ENCODE measurements around the gene TFDP3.

TFDP3 gene, protein sequence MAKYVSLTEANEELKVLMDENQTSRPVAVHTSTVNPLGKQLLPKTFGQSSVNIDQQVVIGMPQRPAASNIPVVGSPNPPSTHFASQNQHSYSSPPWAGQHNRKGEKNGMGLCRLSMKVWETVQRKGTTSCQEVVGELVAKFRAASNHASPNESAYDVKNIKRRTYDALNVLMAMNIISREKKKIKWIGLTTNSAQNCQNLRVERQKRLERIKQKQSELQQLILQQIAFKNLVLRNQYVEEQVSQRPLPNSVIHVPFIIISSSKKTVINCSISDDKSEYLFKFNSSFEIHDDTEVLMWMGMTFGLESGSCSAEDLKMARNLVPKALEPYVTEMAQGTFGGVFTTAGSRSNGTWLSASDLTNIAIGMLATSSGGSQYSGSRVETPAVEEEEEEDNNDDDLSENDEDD

DNA sequence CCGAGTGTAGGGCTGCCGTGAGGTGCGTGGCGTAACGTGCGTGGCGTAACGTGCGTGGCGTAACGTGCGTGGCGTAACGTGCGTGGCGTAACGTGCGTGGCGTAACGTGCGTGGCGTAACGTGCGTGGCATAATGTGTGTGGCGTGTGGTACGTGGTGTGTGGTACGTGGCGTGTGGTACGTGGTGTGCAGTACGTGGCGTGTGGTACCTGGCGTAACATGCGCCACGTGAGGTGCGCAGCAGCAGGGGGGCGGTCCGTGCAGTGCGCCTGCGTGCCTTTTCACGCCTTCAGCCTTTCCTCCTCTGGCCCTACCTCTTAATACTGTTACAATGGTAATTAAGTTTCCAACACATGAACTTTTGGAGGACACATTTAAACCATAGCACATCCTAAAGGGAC, at the start of gene TFDP3:
TSS of gene TFDP3 (minus strand) at position 26 of the 400 bp plus-strand sequence. CDS start 95 bp downstream, outside the sequence.
- DNase-seq = no peak

- no peak for DNase-seq
Observed at GRCh38 chrX:133267621-133268020, 49.5 kb upstream of the TFDP3 start.

- DNase-seq = no peak
Observed at GRCh38 chrX:133265331-133265730, 47.2 kb upstream of the TFDP3 start.

DNA sequence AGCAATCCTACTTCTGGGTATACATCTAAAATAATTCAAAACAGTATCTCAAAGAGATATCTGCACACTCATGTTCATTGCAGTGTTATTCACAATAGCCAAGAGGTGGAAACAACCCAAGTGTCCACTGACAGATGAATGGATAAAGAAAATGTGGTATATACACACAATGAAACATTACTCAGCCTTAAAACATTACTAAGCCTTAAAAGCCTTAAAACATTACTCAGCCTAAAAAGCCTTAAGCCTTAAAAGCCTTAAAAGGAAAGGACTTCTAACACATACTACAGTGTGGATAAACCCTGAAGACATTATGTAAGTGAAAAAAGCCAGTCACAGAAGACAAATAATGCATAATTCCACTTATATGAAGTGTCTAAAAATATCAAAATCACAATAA, 40.3 kb upstream of the TFDP3 start:
- DNase-seq = no peak

DNA sequence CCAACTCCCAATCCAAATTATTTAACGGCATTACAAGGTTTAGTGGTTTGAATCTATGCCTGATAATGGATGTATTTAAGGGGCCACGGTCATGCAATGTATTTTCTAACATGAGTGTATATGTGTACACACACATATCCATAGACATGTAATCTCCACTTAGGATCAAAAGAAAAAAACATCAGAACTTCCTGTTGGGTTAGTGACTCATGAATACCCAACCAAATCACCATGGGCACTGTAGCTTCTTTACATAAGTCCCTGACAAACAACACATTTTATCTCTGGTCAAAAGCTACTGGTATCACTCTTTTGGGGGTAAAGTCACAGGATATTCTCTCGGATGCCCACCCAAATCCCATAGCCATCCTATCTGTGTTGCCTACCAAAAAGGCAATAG, 36.5 kb upstream of the TFDP3 start:
- no peak for DNase-seq

GRCh38 chrX:133251204-133251603, 33.0 kb upstream of the TFDP3 start:
- no peak for DNase-seq

GRCh38 chrX:133250184-133251100, 32.3 kb upstream of the TFDP3 start:
- DNase-seq = no peak

- no peak for DNase-seq
Observed at GRCh38 chrX:133249266-133250058, 31.3 kb upstream of the TFDP3 start.

GRCh38 chrX:133248177-133248576, 30.0 kb upstream of the TFDP3 start:
- no peak for DNase-seq

DNA sequence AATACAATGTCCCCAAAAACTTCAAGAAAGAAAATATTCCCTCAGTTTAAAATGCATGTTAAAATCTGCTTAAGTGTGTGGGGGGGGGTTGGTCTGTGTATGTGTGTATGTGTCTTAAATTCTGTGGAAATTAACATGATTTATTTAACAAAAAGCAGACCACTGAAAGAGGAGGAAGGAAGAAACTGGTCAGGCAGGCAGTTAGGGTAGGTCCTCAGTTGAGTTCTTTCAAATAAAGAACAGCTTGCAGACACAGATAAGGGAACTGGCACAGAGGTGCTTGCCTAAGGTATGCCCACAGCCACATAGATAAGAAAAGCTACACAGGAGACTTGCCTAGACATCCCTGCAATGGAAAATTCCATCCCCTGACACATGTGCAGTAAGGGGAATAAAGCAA, 28.8 kb upstream of the TFDP3 start:
- no peak for DNase-seq

DNA sequence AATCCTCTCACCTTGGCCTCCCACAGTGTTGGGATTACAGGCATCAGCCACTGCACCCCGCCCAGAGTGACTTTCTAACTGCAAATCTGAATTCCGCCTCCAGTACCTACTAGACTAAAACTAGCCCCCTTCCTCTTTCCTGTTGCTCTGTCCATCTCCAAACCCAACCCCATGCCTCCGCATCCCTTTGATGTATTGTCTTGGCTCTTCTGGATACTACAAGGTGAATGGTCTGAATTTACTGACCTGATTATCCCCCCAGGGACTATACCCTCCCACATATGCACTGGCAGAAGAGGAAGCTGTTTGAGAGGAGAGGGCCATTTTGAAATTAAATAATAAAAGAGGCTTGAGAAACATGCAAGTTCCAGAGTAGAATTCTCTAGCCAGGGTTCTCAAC, 17.7 kb upstream of the TFDP3 start:
- DNase-seq = no peak

GRCh38 chrX:133232331-133232730, 14.2 kb upstream of the TFDP3 start:
- no peak for DNase-seq

- no peak for DNase-seq
Observed at GRCh38 chrX:133229361-133229760, 11.2 kb upstream of the TFDP3 start.

- DNase-seq = no peak
Observed at GRCh38 chrX:133215747-133216146, 2.4 kb downstream of the TFDP3 start.

DNA sequence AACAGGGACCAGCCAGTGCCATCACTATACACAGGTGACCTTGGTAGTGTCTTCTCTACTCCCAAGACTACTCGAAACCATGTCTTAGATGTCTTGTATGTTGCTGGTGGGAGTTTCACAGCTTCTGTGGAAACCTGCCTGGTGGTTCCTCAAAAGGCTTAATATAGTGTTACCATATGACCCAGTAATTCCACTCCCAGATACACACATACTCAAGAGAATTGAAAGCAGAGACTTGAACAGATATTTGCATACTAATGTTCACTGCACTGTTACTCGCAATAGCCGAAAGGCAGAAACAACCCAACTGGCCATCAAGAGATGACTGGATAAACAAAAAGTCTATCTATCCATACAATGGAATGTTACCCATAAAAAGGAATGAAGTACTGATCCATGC, 3.1 kb downstream of the TFDP3 start:
- DNase-seq = no peak

GRCh38 chrX:133214301-133214700, 3.9 kb downstream of the TFDP3 start:
- no peak for DNase-seq

DNA sequence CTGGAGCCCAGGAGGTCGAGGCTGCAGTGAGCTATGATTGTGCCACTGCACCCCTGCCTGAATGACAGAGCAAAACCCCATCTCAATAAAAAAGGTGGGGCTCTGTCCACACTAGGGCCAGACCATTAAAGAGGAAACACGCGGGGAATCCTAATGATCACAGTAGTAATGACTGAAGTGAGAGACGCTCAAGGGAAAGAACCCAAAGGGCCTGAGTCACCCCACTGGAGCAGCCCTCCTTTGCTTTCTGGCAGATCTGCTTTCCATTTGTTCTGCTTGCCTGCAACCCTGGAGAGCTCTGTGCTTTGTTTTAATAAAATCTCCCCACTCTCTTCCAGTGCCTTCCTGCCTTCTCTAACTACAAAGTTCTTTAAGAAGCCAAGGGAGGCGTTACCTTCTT, 5.0 kb downstream of the TFDP3 start:
- DNase-seq = no peak

GRCh38 chrX:133207751-133208150, 10.4 kb downstream of the TFDP3 start:
- no peak for DNase-seq

- DNase-seq = no peak
Observed at GRCh38 chrX:133191739-133192039, 26.5 kb downstream of the TFDP3 start.

DNA sequence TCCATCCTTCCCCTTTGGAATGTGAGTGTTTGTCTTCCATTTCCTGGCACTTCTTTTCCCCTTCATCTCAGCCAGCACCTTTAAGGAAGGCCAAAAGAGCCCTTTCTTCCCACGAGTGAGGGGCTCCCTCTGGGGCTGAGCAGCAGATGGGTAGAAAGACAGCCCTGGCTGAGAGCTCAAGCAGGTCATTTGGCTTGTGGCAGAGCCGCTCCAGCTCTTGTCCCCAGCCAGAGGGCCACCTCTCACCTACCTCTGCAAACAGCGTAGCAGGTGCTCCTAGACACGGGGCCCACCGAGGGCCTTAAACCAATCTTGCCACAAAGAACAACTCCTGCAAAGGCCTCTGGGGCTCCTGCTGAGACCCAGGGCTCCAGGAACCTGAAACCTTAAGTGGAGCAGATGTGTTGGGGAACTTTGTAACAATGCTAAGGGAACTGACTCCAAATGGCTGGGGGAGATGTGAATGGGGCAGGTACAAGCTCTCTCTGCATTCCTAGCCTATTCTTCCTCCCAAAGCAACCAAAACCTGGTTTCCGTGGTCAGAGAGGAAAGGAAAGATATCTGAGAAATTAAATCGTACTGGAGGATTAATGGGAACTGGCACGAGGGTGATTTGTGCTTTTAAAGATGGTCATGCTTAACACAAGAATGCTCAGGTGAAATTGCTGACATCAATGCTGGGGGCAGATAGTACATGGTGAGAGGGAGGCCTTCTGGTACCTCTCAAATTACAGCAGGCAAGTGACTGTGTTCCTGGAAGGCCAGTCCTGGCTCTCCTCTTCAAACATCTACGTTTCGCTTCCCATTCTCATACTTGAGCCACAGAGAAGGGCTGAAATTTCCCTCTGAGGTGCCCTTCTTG, 27.0 kb downstream of the TFDP3 start:
- no peak for DNase-seq

DNA sequence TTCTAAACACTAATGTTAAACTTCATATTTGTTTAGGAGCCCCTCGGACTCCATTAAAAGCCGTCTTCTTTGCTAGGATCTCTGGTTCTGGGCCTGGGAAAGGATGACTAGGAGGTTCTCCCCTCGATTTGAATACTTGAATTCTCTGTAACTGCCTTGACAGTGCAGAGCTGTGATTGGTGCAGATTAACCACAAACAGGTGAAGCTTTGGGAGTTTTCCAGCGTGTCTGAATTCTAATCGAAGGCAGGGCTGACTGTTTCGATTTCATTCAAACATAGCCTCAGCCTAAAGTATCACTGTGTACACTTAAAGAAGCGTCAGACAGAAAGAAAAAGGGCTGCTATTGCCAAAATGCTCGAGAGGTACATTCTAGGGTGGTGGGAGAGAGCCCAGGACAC, 29.0 kb downstream of the TFDP3 start:
- DNase-seq = no peak

DNA sequence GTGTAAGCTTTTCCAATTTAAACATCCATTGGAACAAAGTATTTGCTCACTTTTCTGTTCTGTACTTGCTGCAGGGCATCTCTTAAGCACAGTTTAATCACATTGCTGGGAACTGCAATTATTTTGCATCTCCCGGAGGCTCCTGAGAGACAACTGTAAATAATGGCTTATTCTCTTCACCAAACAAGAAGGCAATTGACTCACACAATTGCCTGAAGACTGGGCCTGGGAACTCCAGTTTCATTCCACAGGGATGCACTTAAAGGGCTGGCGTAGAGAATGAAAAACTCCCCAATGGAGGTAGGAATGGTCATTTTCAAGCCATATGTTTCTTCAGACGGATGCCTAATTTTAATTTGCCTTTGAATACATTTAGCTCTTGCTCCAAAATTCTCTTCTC, 29.5 kb downstream of the TFDP3 start:
- DNase-seq = no peak
